Measurements from ENCODE around the gene VIPR2.

VIPR2 gene

DNA sequence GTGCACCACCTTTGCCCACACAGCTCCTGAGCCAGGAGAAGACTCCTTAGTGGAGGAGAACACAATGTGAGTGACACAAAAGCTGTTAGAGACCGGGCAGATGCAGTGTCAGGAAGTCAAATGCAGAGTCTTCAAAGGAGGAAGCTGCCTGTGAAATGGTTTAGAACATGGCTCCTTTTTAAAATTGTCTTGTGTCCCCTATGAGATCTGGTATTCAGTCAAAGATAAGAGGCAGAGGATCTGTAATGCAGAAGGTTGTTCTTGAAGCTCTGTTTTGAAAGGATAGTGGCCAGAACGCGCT is 133.0 kb downstream of the VIPR2 start:
- TF ChIP-seq, protein P1, sequence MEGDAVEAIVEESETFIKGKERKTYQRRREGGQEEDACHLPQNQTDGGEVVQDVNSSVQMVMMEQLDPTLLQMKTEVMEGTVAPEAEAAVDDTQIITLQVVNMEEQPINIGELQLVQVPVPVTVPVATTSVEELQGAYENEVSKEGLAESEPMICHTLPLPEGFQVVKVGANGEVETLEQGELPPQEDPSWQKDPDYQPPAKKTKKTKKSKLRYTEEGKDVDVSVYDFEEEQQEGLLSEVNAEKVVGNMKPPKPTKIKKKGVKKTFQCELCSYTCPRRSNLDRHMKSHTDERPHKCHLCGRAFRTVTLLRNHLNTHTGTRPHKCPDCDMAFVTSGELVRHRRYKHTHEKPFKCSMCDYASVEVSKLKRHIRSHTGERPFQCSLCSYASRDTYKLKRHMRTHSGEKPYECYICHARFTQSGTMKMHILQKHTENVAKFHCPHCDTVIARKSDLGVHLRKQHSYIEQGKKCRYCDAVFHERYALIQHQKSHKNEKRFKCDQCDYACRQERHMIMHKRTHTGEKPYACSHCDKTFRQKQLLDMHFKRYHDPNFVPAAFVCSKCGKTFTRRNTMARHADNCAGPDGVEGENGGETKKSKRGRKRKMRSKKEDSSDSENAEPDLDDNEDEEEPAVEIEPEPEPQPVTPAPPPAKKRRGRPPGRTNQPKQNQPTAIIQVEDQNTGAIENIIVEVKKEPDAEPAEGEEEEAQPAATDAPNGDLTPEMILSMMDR (IDR thresholded peaks at IDR 0.05; ENCODE audit: low read depth, low read length, missing control alignments), result no peak
- no peak for DNase-seq (ENCODE audit: low read depth)
- no peak overlapping the region for H3K4me3 ChIP-seq (ENCODE audit: low read depth, low read length)
- in situ Hi-C loops (cut with HindIII; ENCODE audit: low sequenced_read_pairs), result no loop called here

DNA sequence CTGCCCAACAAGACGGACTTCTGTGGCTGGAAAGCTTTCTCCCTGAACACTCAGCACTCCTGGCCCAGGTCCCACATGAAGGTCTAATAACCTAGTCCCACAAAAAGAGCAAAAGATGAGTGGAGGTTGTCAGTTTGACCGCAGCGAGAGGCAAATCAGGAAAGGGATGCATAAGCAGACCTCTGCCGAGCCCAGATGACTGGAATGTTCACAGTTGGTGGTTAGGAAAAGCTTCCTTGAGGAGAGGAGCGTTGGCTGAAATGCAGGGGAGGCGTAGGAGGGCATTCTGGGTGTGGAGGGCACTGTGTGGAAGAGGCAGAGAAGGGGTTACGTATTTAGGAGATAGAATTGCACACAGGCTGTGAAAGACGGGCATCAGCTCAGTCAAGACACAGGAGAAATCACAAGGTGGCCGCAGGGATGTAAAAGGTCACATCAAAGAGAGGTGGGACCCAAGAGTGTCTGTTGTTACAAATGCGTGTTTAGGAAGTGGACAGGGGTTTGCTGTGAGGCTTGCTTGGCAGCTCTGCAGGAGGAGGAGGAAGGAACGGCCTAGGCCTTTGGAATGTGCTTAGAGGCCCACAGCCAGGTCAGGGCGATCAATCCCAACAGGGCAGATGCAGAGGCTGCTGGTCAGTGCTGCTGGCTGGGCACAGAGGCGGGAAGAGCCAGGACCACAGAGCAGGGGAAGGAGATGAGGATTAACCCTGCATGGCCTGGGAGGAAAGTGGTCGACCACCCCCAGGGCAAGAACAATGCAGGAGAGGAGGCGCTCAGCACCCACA is 133.5 kb downstream of the VIPR2 start:
- TF ChIP-seq, protein P1 (IDR thresholded peaks at IDR 0.05; ENCODE audit: low read depth, low read length, missing control alignments), result no peak
- no peak overlapping the region for H3K4me3 ChIP-seq (ENCODE audit: low read depth, low read length)
- DNase-seq (ENCODE audit: low read depth), result no peak
- in situ Hi-C loops (cut with HindIII; ENCODE audit: low sequenced_read_pairs), result no loop called here

GRCh38 chr7:159010411-159010810 is 134.3 kb downstream of the VIPR2 start:
- in situ Hi-C loops (cut with HindIII; ENCODE audit: low sequenced_read_pairs), result no loop called here
- TF ChIP-seq, protein P1 (IDR thresholded peaks at IDR 0.05; ENCODE audit: low read depth, low read length, missing control alignments), result no peak
- H3K4me3 ChIP-seq (ENCODE audit: low read depth, low read length), result no peak overlapping the region
- no peak for DNase-seq (ENCODE audit: low read depth)

DNA sequence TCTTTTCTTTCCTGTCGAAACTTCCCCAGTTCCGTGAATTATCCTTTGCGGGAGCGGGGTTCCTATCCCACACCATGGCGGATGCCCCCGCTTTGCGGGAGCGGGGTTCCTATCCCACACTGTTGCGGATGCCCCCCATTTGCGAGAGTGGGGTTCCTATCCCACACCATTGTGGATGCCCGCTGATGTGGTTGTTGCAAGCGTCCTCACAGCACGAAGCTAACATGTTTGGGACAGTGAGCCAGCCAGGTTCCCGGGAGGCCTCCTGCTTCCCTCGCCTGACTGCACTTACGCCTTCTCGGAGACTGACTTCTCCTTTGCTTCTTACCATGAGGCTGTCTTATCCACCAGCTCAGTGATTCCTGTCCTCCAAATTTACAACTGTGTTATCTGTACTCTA is 134.7 kb downstream of the VIPR2 start:
- no peak for DNase-seq (ENCODE audit: low read depth)
- H3K4me3 ChIP-seq (ENCODE audit: low read depth, low read length), result no peak overlapping the region
- TF ChIP-seq, protein P1 (IDR thresholded peaks at IDR 0.05; ENCODE audit: low read depth, low read length, missing control alignments), result no peak
- in situ Hi-C loops (cut with HindIII; ENCODE audit: low sequenced_read_pairs), result loop anchor here (5.0 kb wide), 1 partner anchor 32 kb away; no protein-coding TSS in a partner anchor

GRCh38 chr7:159008417-159008816 is 136.2 kb downstream of the VIPR2 start:
- TF ChIP-seq, protein P1 (IDR thresholded peaks at IDR 0.05; ENCODE audit: low read depth, low read length, missing control alignments), result no peak
- DNase-seq (ENCODE audit: low read depth), result no peak
- in situ Hi-C loops (cut with HindIII; ENCODE audit: low sequenced_read_pairs), result loop anchor here (5.0 kb wide), 1 partner anchor 34 kb away; no protein-coding TSS in a partner anchor
- H3K4me3 ChIP-seq (ENCODE audit: low read depth, low read length), result no peak overlapping the region

DNA sequence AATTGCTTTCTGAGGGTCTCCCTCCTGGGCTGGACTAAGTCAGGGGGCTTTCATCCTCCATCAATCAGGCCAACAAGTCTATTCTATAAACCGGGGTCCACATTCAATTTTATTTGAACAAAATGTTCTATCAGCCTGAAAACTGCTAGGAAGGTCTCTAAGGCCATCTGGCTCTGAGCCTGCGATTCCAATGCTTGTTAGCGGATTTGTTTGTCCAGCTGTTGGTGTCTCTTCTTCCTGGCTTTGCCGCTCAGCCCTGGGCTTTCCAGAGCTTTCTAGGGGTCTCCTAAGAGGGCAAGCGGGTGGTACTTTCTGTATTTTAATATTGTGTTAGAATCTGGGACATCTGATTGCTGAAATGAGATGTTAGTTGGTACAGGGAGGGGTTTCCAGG is 136.7 kb downstream of the VIPR2 start:
- no peak for DNase-seq (ENCODE audit: low read depth)

More for the DNA sequence above, 136.7 kb downstream of the VIPR2 start:
- no peak overlapping the region for H3K4me3 ChIP-seq (ENCODE audit: low read depth, low read length)
- in situ Hi-C loops (cut with HindIII; ENCODE audit: low sequenced_read_pairs), result loop anchor here (5.0 kb wide), 1 partner anchor 34 kb away; no protein-coding TSS in a partner anchor
- TF ChIP-seq, protein P1 (IDR thresholded peaks at IDR 0.05; ENCODE audit: low read depth, low read length, missing control alignments), result no peak
